GM19372 (cell line): ENCODE data around the gene CHST2.
"Not testable (repeated sequence)": the region's sequence is repeated elsewhere in the genome, so short reads cannot be mapped to it uniquely, and the experiment has no call there.

Experiments
- ATAC-seq: cut with Tn5 transposase; IDR thresholded peaks from one replicate; pipeline ENCODE4 v1.9.1; 2021; ENCODE audit warnings: mild to moderate bottlenecking, low read depth, moderate library complexity; ENCODE audit not compliant: unreplicated experiment

The CHST2 gene

DNA sequence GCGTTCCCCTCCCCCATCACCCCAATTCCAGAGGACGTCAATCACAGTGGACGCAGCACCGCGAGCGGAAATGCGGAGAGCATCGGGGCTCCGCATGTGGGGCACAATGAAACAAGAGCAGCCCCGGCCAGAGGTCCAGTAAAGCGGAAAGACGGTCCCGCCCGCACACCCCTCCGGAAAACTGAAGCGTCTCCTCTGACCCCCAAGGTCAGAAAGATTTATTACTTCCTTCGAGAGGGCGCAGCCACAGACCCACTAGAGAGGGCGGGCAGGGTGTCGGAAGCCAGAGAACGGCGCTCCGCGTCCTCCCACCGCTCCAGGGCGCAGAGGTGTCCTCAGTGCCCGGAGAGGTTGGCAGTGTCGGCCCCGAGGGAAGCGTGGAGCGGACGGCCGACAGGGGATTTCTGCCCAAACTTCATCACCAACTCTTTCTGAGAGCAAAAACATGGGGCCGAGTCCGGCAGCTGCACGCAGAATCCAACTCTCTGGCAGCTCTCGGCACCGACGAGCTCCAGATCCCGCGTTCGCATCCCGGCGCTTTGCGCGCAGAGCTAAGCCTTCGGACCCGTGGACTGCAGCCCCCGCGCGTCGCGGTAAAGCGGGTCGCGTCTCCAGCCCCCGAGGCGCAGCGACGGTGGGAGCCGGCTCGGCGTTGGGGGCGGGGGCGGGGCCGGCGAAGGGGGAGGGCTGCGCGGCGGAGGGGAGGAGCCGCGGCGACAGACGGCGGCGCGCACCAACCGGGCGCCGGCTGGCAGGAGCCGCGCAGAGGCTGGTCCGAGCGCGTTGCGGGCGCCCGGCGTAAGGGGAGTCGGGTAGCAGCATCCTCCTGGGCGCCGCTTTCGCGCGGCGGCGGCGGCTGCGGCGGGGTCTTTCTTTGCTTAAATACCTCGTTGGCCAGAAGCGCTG is at the start of gene CHST2:
CHST2 (plus strand) TSS at position 763 of the 906 bp plus-strand sequence. CDS start 1,046 bp downstream, outside the sequence.
- ATAC-seq = peak; percentile 66

DNA sequence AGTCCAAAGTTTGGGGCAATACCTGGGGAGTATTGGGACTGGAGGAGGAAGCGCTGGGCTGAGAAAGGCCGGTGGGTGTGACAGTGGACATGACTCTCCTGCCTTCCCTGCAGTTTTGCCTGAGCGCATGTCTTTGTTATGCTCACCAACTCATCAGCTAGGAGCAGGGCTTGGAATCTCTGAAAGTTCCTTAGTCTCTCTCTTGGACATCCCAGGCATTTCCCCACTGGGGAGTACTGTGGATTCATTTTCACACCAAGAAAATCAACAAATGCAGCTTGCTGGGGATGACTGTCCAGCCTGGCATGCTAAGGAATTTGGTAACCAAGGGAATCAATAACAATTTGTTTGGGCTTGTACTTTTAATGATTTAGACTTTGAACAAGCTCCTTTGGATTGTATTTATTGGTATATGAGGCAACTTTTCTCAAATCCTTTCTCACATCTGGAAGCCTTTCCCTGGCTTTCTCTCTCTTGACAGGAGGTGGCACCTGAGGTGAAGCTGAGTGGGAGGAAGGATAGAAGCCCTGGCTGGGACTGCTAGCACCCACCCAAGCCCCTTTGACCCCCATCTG is 48.5 kb upstream of the CHST2 start:
- ATAC-seq = no peak

- no peak for ATAC-seq
Observed at GRCh38 chr3:143071776-143072175, 47.8 kb upstream of the CHST2 start.

DNA sequence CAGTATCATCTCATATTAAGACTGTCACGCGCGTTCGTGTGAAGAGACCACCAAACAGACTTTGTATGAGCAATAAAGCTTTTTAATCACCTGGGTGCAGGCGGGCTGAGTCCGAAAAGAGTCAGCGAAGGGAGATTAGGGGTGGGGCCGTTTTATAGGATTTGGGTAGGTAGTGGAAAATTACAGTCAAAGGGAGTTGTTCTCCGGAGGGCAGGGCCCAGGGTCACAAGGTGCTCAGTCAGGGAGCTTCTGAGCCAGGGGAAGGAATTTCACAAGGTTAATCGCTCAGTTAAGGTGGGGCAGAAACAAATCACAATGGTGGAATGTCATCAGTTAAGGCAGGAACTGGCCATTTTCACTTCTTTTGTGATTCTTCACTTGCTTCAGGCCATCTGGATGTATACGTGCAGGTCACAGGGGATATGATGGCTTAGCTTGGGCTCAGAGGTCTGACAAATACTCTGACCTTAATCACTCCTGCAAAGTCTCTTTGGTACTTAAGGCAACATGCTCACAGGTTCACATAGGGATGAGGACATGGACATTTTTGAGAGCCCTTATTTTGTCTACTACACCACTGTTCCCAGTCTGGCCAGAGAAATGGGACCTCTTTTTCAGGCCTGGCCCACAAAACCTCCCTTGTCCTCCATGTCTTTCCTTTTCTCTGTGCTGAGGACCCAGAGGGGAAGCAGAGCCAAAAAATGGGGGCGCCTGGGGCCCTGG is 47.1 kb upstream of the CHST2 start:
- ATAC-seq = not testable (repeated sequence)

- not testable (repeated sequence) for ATAC-seq
Observed at GRCh38 chr3:143073541-143073940, 46.0 kb upstream of the CHST2 start.

DNA sequence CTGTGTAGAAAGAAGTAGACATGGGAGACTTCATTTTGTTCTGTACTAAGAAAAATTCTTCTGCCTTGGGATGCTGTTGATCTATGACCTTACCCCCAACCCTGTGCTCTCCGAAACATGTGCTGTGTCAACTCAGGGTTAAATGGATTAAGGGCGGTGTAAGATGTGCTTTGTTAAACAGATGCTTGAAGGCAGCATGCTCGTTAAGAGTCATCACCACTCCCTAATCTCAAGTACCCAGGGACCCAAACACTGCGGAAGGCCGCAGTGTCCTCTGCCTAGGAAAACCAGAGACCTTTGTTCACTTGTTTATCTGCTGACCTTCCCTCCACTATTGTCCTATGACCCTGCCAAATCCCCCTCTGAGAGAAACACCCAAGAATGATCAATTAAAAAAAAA is 45.6 kb upstream of the CHST2 start:
- not testable (repeated sequence) for ATAC-seq

- no peak for ATAC-seq
Observed at GRCh38 chr3:143078883-143079282, 40.7 kb upstream of the CHST2 start.

GRCh38 chr3:143080196-143080595 is 39.4 kb upstream of the CHST2 start:
- ATAC-seq = no peak

GRCh38 chr3:143081365-143081764 is 38.2 kb upstream of the CHST2 start:
- ATAC-seq = no peak

DNA sequence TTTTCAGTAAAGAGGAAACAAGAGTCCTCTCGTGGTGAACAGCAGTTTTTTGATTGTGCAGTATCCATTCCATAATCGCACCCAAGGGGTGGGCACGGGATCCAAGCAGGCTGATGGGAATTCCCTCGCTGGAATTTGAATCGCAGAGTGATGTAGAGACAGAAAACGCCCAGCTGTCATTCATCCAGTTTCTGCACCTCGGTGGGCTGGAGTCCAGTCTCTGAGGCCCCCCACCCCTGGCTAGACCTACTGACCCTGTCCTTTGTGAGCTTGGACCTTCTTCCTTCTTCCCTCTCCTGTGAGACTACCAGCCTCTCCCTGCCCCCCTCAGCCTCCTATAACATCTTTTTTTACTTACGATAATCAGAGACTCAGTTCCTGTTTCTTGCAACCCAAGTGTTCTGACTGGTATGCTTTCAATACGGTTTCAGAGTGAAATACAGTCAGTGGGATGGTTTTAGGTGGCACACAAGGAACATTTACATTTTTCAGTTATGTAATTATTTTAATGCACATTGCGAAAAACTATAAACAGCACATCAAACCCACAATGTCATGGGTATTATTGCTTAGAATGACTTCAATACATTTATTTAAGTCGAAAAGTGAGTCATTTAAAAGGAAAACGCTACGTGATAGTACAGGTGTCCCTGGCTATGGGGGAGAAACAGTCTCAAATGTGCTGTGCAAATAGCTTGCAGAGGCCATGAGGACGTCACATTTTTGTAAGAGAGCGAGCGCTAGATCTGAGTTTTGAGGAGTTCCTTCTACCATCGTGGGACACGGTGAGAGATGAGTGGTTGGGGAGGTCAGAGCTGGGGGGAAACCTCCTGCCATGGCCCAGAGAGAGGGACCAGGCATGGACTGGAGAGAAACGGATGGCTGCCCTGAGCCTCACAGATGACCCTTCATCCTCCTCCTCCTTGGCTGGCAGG is 37.5 kb upstream of the CHST2 start:
- ATAC-seq = peak; percentile 66

GRCh38 chr3:143083781-143084180 is 35.8 kb upstream of the CHST2 start:
- ATAC-seq = no peak

- peak; percentile 46 for ATAC-seq
Observed at GRCh38 chr3:143084856-143085731, 34.5 kb upstream of the CHST2 start.

DNA sequence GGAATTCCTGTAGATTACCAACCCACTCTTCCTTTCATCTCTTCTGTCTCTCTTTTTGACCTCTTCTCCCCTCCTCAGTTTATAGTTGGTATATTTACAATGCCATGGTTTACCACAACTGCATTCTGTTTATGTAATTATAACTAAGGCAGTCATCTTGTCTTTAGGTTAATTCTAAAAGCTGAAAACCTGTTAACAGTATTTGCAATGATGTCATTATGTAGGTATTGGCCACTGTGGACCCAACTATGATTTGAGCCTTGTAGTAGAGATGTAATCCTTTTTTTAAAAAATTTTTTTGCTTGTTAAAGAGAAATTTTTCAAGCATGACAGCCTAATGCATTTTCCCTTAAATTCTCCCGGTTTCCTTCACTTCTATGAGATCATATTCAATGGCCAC is 30.7 kb upstream of the CHST2 start:
- no peak for ATAC-seq

GRCh38 chr3:143089965-143090364 is 29.6 kb upstream of the CHST2 start:
- ATAC-seq = no peak

DNA sequence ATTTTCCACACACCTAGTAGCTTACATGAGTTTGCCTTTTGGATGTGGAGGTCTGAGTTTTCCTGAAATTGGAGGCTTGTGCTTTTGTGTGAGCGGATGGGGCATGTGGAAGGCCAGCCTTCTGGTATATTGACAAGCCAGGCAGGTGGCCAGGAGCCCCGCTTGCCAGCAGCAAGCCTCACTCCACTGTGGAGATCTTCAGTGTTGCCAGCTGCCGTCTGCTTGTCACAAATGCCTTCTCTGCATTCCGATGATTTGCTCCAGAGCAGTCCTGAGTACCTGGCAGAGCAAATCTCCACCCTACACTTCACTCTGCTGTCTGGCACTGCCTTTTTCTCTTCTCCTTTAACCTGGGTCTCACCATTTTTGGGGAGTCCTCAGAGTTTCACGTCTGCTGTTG is 29.1 kb upstream of the CHST2 start:
- no peak for ATAC-seq

- ATAC-seq = no peak
Observed at GRCh38 chr3:143090976-143091837, 28.4 kb upstream of the CHST2 start.

DNA sequence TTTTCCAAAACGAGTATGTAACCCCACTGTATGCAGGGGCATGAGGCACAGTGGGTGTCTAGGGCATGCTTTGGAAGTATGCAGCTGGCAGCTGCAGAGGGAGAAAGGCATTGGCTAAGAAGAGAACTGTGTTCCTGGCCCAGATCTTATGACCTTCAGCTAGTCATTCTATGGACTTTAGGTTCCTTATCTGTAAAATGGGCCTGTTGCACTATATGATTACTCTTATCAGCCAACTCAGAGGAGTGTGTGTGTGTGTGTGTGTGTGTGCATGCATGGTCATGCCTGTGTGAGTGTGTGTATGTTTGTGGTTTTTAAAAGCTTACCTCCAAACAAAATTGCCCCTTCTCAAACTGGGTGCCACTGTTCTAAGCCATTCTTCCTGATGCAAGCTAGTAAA is 27.4 kb upstream of the CHST2 start:
- no peak for ATAC-seq

- ATAC-seq = no peak
Observed at GRCh38 chr3:143095813-143096212, 23.8 kb upstream of the CHST2 start.
